ENCODE data around the gene RPL5.

The RPL5 gene

DNA sequence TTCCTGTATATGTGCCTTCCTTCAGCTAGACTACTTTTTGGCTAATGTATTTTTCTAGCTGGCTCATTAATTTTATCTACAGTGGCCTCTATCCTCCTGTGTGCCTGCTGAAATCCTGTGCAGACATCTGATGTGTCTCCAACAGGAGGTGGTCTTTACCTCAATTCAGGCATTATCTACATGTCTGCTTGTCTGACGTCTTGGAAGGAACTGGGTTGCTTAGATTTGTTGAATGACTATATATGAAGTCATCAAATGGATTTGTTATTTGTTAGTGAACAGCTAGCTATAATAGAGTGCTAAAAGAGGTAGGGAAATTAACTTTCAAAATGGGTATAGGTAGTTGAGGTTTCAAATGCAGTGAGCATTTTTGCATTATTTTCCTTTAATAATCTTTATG is 6.7 kb downstream of the RPL5 start:
- Histone ChIP-seq H3K9ac (no peak overlapping the region), H4K20me1 (ENCODE audit: insufficient read depth) (peaks cover 51% of the 10 kb centered on the region), H3K4me3 (IDR thresholded peaks at IDR 0.05; ENCODE audit: insufficient read depth, low read depth, low read length) (no peak overlapping the region), H2AFZ (ENCODE audit: low read depth) (no peak overlapping the region), H3K4me2 (no peak overlapping the region), H3K79me2 (ENCODE audit: insufficient read depth, low read depth) (peaks cover 68% of the 10 kb centered on the region), H3K27ac (no peak overlapping the region), H3K27me3 (ENCODE audit: insufficient read depth, low read depth) (no peaks in the 10 kb centered on the region), H3K4me1 (ENCODE audit: low read depth, poor library complexity, severe bottlenecking) (peaks cover 43% of the 10 kb centered on the region), H3K36me3 (ENCODE audit: insufficient read depth) (peaks cover 39% of the 10 kb centered on the region; the same call in 1 of the 2 replicates)
- TF ChIP-seq, protein P1, sequence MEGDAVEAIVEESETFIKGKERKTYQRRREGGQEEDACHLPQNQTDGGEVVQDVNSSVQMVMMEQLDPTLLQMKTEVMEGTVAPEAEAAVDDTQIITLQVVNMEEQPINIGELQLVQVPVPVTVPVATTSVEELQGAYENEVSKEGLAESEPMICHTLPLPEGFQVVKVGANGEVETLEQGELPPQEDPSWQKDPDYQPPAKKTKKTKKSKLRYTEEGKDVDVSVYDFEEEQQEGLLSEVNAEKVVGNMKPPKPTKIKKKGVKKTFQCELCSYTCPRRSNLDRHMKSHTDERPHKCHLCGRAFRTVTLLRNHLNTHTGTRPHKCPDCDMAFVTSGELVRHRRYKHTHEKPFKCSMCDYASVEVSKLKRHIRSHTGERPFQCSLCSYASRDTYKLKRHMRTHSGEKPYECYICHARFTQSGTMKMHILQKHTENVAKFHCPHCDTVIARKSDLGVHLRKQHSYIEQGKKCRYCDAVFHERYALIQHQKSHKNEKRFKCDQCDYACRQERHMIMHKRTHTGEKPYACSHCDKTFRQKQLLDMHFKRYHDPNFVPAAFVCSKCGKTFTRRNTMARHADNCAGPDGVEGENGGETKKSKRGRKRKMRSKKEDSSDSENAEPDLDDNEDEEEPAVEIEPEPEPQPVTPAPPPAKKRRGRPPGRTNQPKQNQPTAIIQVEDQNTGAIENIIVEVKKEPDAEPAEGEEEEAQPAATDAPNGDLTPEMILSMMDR (conservative IDR thresholded peaks at IDR 0.05; ENCODE audit: low read depth, low read length), result no peak

DNA sequence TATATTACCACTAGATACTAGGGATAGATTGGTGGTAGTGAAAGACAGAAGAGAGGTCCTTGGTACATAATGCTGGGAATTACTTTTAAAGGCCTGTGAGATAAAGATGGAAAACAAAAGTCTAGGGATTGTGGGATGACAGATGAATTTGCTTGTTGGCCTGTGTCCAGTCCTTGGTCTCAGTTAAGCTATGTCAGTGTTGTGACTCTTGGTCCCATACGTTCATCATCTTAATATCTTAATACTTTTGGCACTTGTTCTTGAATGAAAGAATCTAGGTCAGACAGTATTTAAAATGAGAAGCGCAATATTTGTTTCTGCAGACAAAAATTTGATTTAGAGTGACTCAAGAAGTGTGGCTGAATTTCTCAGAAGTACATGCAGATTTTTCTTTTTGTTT is 7.6 kb downstream of the RPL5 start:
- Histone ChIP-seq H3K4me3 (IDR thresholded peaks at IDR 0.05; ENCODE audit: insufficient read depth, low read depth, low read length) (no peak overlapping the region), H3K4me1 (ENCODE audit: low read depth, poor library complexity, severe bottlenecking) (peaks cover 34% of the 10 kb centered on the region), H3K36me3 (ENCODE audit: insufficient read depth) (peaks cover 39% of the 10 kb centered on the region; the same call in 1 of the 2 replicates), H4K20me1 (ENCODE audit: insufficient read depth) (peaks cover 48% of the 10 kb centered on the region), H3K79me2 (ENCODE audit: insufficient read depth, low read depth) (peaks cover 59% of the 10 kb centered on the region), H3K27me3 (ENCODE audit: insufficient read depth, low read depth) (no peaks in the 10 kb centered on the region), H2AFZ (ENCODE audit: low read depth) (no peak overlapping the region), H3K27ac (no peak overlapping the region), H3K4me2 (no peak overlapping the region), H3K9ac (no peak overlapping the region)
- TF ChIP-seq, protein P1 (conservative IDR thresholded peaks at IDR 0.05; ENCODE audit: low read depth, low read length), result no peak

GRCh38 chr1:92840600-92840999 is 8.8 kb downstream of the RPL5 start:
- H3K4me1 ChIP-seq (ENCODE audit: low read depth, poor library complexity, severe bottlenecking), result peaks cover 24% of the 10 kb centered on the region
- peaks cover 47% of the 10 kb centered on the region for H3K79me2 ChIP-seq (ENCODE audit: insufficient read depth, low read depth)
- H3K36me3 ChIP-seq (ENCODE audit: insufficient read depth), result peaks cover 28% of the 10 kb centered on the region; the same call in 1 of the 2 replicates
- TF ChIP-seq, protein P1 (conservative IDR thresholded peaks at IDR 0.05; ENCODE audit: low read depth, low read length), result no peak
- H3K4me3 ChIP-seq (IDR thresholded peaks at IDR 0.05; ENCODE audit: insufficient read depth, low read depth, low read length), result no peak overlapping the region
- no peaks in the 10 kb centered on the region for H3K27me3 ChIP-seq (ENCODE audit: insufficient read depth, low read depth)
- H2AFZ ChIP-seq (ENCODE audit: low read depth), result no peak overlapping the region
- H3K9ac ChIP-seq, result no peak overlapping the region
- H3K27ac ChIP-seq, result no peak overlapping the region
- H4K20me1 ChIP-seq (ENCODE audit: insufficient read depth), result peaks cover 47% of the 10 kb centered on the region
- no peak overlapping the region for H3K4me2 ChIP-seq

GRCh38 chr1:92842082-92843045 is 10.5 kb downstream of the RPL5 start:
- Histone ChIP-seq H3K4me1 (ENCODE audit: low read depth, poor library complexity, severe bottlenecking) (peaks cover 7% of the 10 kb centered on the region), H4K20me1 (ENCODE audit: insufficient read depth) (peaks cover 32% of the 10 kb centered on the region), H3K4me3 (IDR thresholded peaks at IDR 0.05; ENCODE audit: insufficient read depth, low read depth, low read length) (no peak overlapping the region), H3K4me2 (no peak overlapping the region), H3K9ac (no peak overlapping the region), H3K36me3 (ENCODE audit: insufficient read depth) (peaks cover 16% of the 10 kb centered on the region; the same call in 1 of the 2 replicates), H3K79me2 (ENCODE audit: insufficient read depth, low read depth) (peaks cover 30% of the 10 kb centered on the region; the same call in 1 of the 2 replicates), H3K27ac (no peak overlapping the region), H3K27me3 (ENCODE audit: insufficient read depth, low read depth) (no peaks in the 10 kb centered on the region), H2AFZ (ENCODE audit: low read depth) (no peak overlapping the region)
- TF ChIP-seq, protein P1 (conservative IDR thresholded peaks at IDR 0.05; ENCODE audit: low read depth, low read length), result no peak
